SK-N-SH (cell line): ENCODE results near the gene TADA2B. TPM values are rescaled to one million over a fixed set of nuclear protein-coding genes. Genes with fewer than 3 reads are reported as not detected.

Source experiments
- CTCF ChIA-PET: fragments of 300-600, 350-600 bp; formaldehyde crosslinking; extraction: SDS; loops from one replicate; lab custom pipeline; 2021; lab: Yijun Ruan, JAX
- POLR2A ChIA-PET: fragments of 350-600 bp; sonication (Branson Sonifier 250); formaldehyde crosslinking; extraction: SDS; loops from one replicate; lab custom pipeline; 2020; ENCODE audit warnings: antibody characterized with exemption, inconsistent platforms; lab: Yijun Ruan, JAX
- DNase-seq: peaks from one replicate; pipeline ENCODE4 v3.0.0; 2012
- H2AFZ ChIP-seq: fragments of 200-600 bp; sonication (generic); 2 replicates; pipeline ENCODE4 v1.8.1; 2016; ENCODE audit warnings: antibody characterized with exemption, mild to moderate bottlenecking, low read depth
- H3F3A ChIP-seq: fragments of 200-600 bp; sonication (generic); replicated peaks from 2 replicates; pipeline ENCODE3; 2016; ENCODE audit warnings: antibody characterized with exemption, mild to moderate bottlenecking; ENCODE audit not compliant: insufficient read depth
- H3K27ac ChIP-seq, 2 experiments: fragments of 200-500 bp in 1 of 2; fragments of 200-600 bp in 1 of 2; sonication (Bioruptor generic) in 1 of 2; sonication (generic), shearing (Covaris generic) in 1 of 2; 2 replicates each; pipeline versions ENCODE4 v1.5.1 to v1.6.1; 2014 to 2016; ENCODE audit warnings: low read depth in 2 of 2, inconsistent platforms in 1 of 2, low read length in 1 of 2, mild to moderate bottlenecking in 1 of 2, mixed read lengths in 1 of 2
- H3K27me3 ChIP-seq: fragments of 200-600 bp; sonication (generic), shearing (Covaris generic); 2 replicates; pipeline ENCODE4 v1.6.1; 2016; ENCODE audit warnings: mixed run types; ENCODE audit not compliant: insufficient read depth
- H3K36me3 ChIP-seq, 2 experiments: fragments of 200-500 bp in 1 of 2; fragments of 200-600 bp in 1 of 2; sonication (Bioruptor generic) in 1 of 2; sonication (generic) in 1 of 2; replicated peaks in 1 of 2; 2 replicates each; pipeline versions ENCODE3 to v1.5.1; 2014 to 2016; ENCODE audit warnings: low read length in 1 of 2, mild to moderate bottlenecking in 1 of 2; ENCODE audit not compliant: insufficient read depth in 2 of 2, control insufficient read depth in 1 of 2
- H3K4me1 ChIP-seq, 2 experiments: fragments of 200-500 bp in 1 of 2; fragments of 200-600 bp in 1 of 2; sonication (Bioruptor generic) in 1 of 2; sonication (generic), shearing (Covaris generic) in 1 of 2; 2 replicates each; pipeline versions ENCODE4 v1.5.1 to v1.6.1; 2014 to 2016; ENCODE audit warnings: low read depth in 1 of 2, low read length in 1 of 2, mixed run types in 1 of 2; ENCODE audit not compliant: insufficient read depth in 2 of 2, control insufficient read depth in 1 of 2
- H3K4me2 ChIP-seq: fragments of 200-600 bp; sonication (generic), shearing (Covaris generic); 2 replicates; pipeline ENCODE4 v1.6.1; 2017; ENCODE audit warnings: mixed run types
- H3K4me3 ChIP-seq, 2 experiments: fragments of 200-500 bp in 1 of 2; fragments of 200-600 bp in 1 of 2; sonication (Bioruptor generic) in 1 of 2; sonication (generic), shearing (Covaris generic) in 1 of 2; 2 replicates each; pipeline versions ENCODE4 v1.5.1 to v1.8.1; 2014 to 2016; ENCODE audit warnings: low read depth in 2 of 2, inconsistent platforms in 1 of 2, low read length in 1 of 2, mild to moderate bottlenecking in 1 of 2, mixed read lengths in 1 of 2, moderate library complexity in 1 of 2
- H3K79me2 ChIP-seq: fragments of 200-600 bp; sonication (generic); 2 replicates; pipeline ENCODE4 v1.8.1; 2017; ENCODE audit warnings: mild to moderate bottlenecking; ENCODE audit not compliant: insufficient read depth
- H3K9ac ChIP-seq: fragments of 200-600 bp; sonication (generic); 2 replicates; pipeline ENCODE4 v1.6.1; 2017; ENCODE audit warnings: mixed run types
- H3K9me2 ChIP-seq: fragments of 200-600 bp; sonication (generic); 2 replicates; pipeline ENCODE4 v1.6.1; 2017; ENCODE audit warnings: mixed run types
- H3K9me3 ChIP-seq: fragments of 200-600 bp; sonication (generic); 2 replicates; pipeline ENCODE4 v1.6.1; 2017; ENCODE audit warnings: mixed run types, mild to moderate bottlenecking, moderate library complexity
- H4K20me1 ChIP-seq: fragments of 200-600 bp; sonication (generic); 2 replicates; pipeline ENCODE4 v1.6.1; 2017; ENCODE audit warnings: mild to moderate bottlenecking, mixed run types; ENCODE audit not compliant: insufficient read depth
- EZH2phosphoT487 ChIP-seq: fragments of 200-600 bp; sonication (generic); IDR thresholded peaks from 2 replicates; pipeline ENCODE4 v1.6.1; 2017; ENCODE audit warnings: low read depth, mixed run types, mild to moderate bottlenecking, antibody characterized with exemption, moderate library complexity, borderline replicate concordance
- FOSL2 ChIP-seq: IDR thresholded peaks from 2 replicates; pipeline ENCODE4 v1.4.0; 2012; ENCODE audit warnings: low read depth, mild to moderate bottlenecking, moderate library complexity, borderline replicate concordance
- GATA2 ChIP-seq: sonication (generic); formaldehyde crosslinking; IDR thresholded peaks from 2 replicates; pipeline ENCODE4 v1.5.0; 2020; ENCODE audit warnings: mild to moderate bottlenecking, missing genetic modification reagents
- IRF3 ChIP-seq: fragments of 150-350 bp; IDR thresholded peaks from 2 replicates; pipeline ENCODE4 v1.6.1; 2016; ENCODE audit warnings: mild to moderate bottlenecking, low read depth, low read length
- NFIC ChIP-seq: IDR thresholded peaks from 2 replicates; pipeline ENCODE4 v1.4.0; 2012; ENCODE audit warnings: borderline replicate concordance
- REST ChIP-seq: IDR thresholded peaks from 2 replicates; pipeline ENCODE4 v1.6.1; 2012; ENCODE audit warnings: mild to moderate bottlenecking, low read depth, low read length, moderate library complexity
- USF1 ChIP-seq: IDR thresholded peaks from 2 replicates; pipeline ENCODE4 v1.4.0; 2012; ENCODE audit warnings: low read depth, borderline replicate concordance
- ZBTB33 ChIP-seq: IDR thresholded peaks from 2 replicates; pipeline ENCODE4 v1.4.0; 2012; ENCODE audit warnings: low read depth, borderline replicate concordance
- WGBS: methylation state at CpG from one replicate; pipeline ENCODE4 v1.1.6; 2017; ENCODE audit warnings: low lambda C conversion rate; 5-methylcytosine and 5-hydroxymethylcytosine counted together
- polyA plus RNA-seq, 3 experiments: library from polyadenylated mRNA; depleted of rRNA; stranded (reverse); fragments of >200 nt; gene quantifications; 2 replicates each; pipeline ENCODE4 v1.2.3, GENCODE V29; 2012

The TADA2B gene
- polyA plus RNA-seq, 1 of the 3 experiments (the other 2 are of a cell fraction), result 8.0 TPM

- Histone ChIP-seq H3K27me3 (no peaks in the 10 kb centered on the region), H3K4me2 (no peak overlapping the region), H3K9me3 (no peaks in the 10 kb centered on the region), H3K27ac (no peak overlapping the region)
- WGBS, result 100% methylated on average over 1 of the region's 10 CpGs
- no peak for TF ChIP-seq REST
- no peak for TF ChIP-seq IRF3
- TF ChIP-seq ZBTB33, result no peak
- no peak for TF ChIP-seq FOSL2
- TF ChIP-seq NFIC, result no peak
- no peak for TF ChIP-seq USF1
- no peak for TF ChIP-seq GATA2
- TF ChIP-seq EZH2phosphoT487, result no peak
- TF ChIP-seq, all 33 proteins: peak for 0
- no peak for DNase-seq
- Histone ChIP-seq H3K79me2 (peaks cover 49% of the 10 kb centered on the region; the same call in 1 of the 2 replicates), H2AFZ (no peak overlapping the region), H3K4me3 (no peak overlapping the region), H3K4me1 (peaks cover 0 to 4% of the 10 kb centered on the region in 2 experiments; a peak in 1 of 4 replicates), H3K36me3 (peaks cover 38 to 60% of the 10 kb centered on the region in 2 experiments), H3F3A (peaks cover 33% of the 10 kb centered on the region), H3K9ac (no peak overlapping the region), H3K9me2 (no peaks in the 10 kb centered on the region), H4K20me1 (no peaks in the 10 kb centered on the region; the same call in 1 of the 2 replicates)
- ChIA-PET CTCF (interaction anchor here (1.3 kb wide), 1 partner anchor 12 kb away, joined by 3 read pairs; no protein-coding TSS in a partner anchor), POLR2A (no interaction called here)
Measured at GRCh38 chr4:7055990-7056325, 12.8 kb downstream of the TADA2B start.
